IPS DF 6.9 (cell line): ENCODE measurements around the gene WDR13.
"Not testable (repeated sequence)": the region's sequence is repeated elsewhere in the genome, so short reads cannot be mapped to it uniquely, and the experiment has no call there.

Experiments used
- DNase-seq: peaks from one replicate; pipeline ENCODE4 v3.0.0-alpha.2; 2013; ENCODE audit warnings: low read depth, low spot score
- H3K27ac ChIP-seq: one replicate; pipeline ENCODE4 v1.5.1; 2013; ENCODE audit warnings: low read length, control low read depth
- H3K27me3 ChIP-seq: 2 replicates; pipeline ENCODE4 v1.6.1; 2013; ENCODE audit warnings: mild to moderate bottlenecking, low read length; ENCODE audit not compliant: control insufficient read depth, insufficient read depth
- H3K36me3 ChIP-seq: 2 replicates; pipeline ENCODE4 v1.6.1; 2013; ENCODE audit warnings: low read length; ENCODE audit not compliant: control insufficient read depth, insufficient read depth
- H3K4me1 ChIP-seq: 2 replicates; pipeline ENCODE4 v1.6.1; 2013; ENCODE audit warnings: low read length; ENCODE audit not compliant: control insufficient read depth, insufficient read depth
- H3K4me3 ChIP-seq: 2 replicates; pipeline ENCODE4 v1.5.1; 2013; ENCODE audit warnings: mild to moderate bottlenecking, low read length
- H3K9me3 ChIP-seq: 2 replicates; pipeline ENCODE4 v1.6.1; 2013; ENCODE audit warnings: low read length, inconsistent platforms; ENCODE audit not compliant: control insufficient read depth, insufficient read depth
- WGBS: extraction: QIAGEN DNeasy Blood & Tissue Kit; methylation state at CpG from one replicate; pipeline ENCODE4 v1.1.7; 2013; ENCODE audit warnings: mixed read lengths, missing lambda C conversion rate; ENCODE audit not compliant: insufficient read length, insufficient coverage; 5-methylcytosine and 5-hydroxymethylcytosine counted together

Gene WDR13

GRCh38 chrX:48597353-48598264, at the start of gene WDR13:
TSS of gene WDR13 (plus strand) at chrX:48597492. CDS start at chrX:48597997, 505 bp downstream.
- Histone ChIP-seq H3K4me3 (peak within 1 kb of the TSS; percentile 81), H3K36me3 (peaks cover 6% of the 10 kb centered on the region; the same call in 1 of the 2 replicates), H3K27ac (no peak within 1 kb of the TSS), H3K4me1 (no peaks in the 10 kb centered on the region), H3K27me3 (no peaks in the 10 kb centered on the region), H3K9me3 (no peaks in the 10 kb centered on the region)
- no CpG with 5 or more reads among the region's 62 CpGs for WGBS
- DNase-seq, result peak; percentile 68

- Histone ChIP-seq H3K4me3 (no peak overlapping the region), H3K9me3 (no peaks in the 10 kb centered on the region), H3K4me1 (no peaks in the 10 kb centered on the region), H3K36me3 (no peaks in the 10 kb centered on the region), H3K27me3 (no peaks in the 10 kb centered on the region), H3K27ac (no peak overlapping the region)
- WGBS, result no CpG with 5 or more reads among the region's 3 CpGs
- no peak for DNase-seq
Measured at GRCh38 chrX:48548871-48549270, 48.4 kb upstream of the WDR13 start.

DNA sequence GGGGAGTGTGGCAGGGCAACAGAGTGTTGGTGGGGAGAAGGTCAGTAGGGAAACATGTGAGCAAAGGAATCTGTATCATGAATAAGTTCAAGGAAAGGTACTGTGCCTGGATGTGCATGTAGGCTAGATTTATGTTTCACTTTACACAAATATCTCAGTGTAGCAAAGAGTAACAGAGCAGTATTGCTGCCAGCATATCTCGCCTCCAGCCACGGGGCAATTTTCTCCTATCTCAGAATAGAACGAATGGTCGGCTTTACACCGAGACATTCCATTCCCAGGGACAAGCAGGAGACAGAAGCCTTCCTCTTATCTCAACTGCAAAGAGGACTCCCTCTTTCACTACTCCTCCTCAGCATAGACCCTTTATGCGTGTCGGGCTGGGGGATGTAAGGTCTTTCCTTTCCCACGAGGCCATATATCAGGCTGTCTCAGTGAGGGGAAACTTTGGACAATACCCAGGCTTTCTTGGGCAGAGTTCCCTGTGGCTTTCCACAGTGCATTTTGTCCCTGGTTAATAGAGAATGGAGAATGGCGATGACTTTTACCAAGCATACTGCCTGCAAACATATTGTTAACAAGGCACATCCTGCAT, 41.5 kb upstream of the WDR13 start:
- H3K27ac ChIP-seq, DNase-seq, H3K4me1 ChIP-seq, H3K27me3 ChIP-seq, H3K4me3 ChIP-seq, H3K9me3 ChIP-seq, H3K36me3 ChIP-seq: not testable (repeated sequence)
- WGBS, result no CpG with 5 or more reads among the region's 9 CpGs

DNA sequence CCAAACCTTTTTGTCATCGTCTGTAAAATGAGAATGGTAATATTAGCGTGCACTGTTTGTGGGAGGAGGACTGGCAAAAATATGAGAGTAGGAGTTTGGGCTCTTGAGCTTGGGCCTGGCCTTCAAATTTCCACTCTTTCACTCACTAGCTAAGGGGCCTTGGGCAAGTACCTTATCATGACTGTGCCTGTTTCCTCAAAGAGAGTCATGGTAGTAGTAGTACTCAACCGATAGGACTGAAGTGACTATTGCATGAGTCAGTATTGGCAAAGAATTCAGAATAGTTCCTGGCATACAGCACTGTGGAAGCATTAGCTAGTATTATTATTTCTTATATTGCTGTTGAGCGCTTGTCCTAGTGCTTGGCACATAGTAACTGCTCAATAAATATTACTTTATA, 39.0 kb upstream of the WDR13 start:
- WGBS, result no CpG with 5 or more reads among the region's 4 CpGs
- DNase-seq, result no peak
- H3K4me3 ChIP-seq, result no peak overlapping the region
- H3K27me3 ChIP-seq, result no peaks in the 10 kb centered on the region
- peaks cover 5% of the 10 kb centered on the region; the same call in 1 of the 2 replicates for H3K36me3 ChIP-seq
- no peaks in the 10 kb centered on the region for H3K4me1 ChIP-seq
- H3K9me3 ChIP-seq, result no peaks in the 10 kb centered on the region
- H3K27ac ChIP-seq, result no peak overlapping the region

GRCh38 chrX:48559636-48560035, 37.7 kb upstream of the WDR13 start:
- no peak overlapping the region for H3K4me3 ChIP-seq
- H3K27ac ChIP-seq, result no peak overlapping the region
- WGBS, result no CpG with 5 or more reads among the region's 24 CpGs
- no peak for DNase-seq
- H3K4me1 ChIP-seq, result no peaks in the 10 kb centered on the region
- H3K9me3 ChIP-seq, result no peaks in the 10 kb centered on the region
- no peaks in the 10 kb centered on the region for H3K27me3 ChIP-seq
- peaks cover 5% of the 10 kb centered on the region; the same call in 1 of the 2 replicates for H3K36me3 ChIP-seq

GRCh38 chrX:48560056-48560455, 37.2 kb upstream of the WDR13 start:
- Histone ChIP-seq H3K27me3 (no peaks in the 10 kb centered on the region), H3K27ac (no peak overlapping the region), H3K4me1 (no peaks in the 10 kb centered on the region), H3K36me3 (peaks cover 5% of the 10 kb centered on the region; the same call in 1 of the 2 replicates), H3K9me3 (no peaks in the 10 kb centered on the region), H3K4me3 (no peak overlapping the region)
- no peak for DNase-seq
- no CpG with 5 or more reads among the region's 14 CpGs for WGBS

- Histone ChIP-seq H3K27me3 (no peaks in the 10 kb centered on the region), H3K36me3 (peaks cover 5% of the 10 kb centered on the region; the same call in 1 of the 2 replicates)
- no CpG with 5 or more reads among the region's 12 CpGs for WGBS
Measured at GRCh38 chrX:48560681-48561080, 36.6 kb upstream of the WDR13 start.

GRCh38 chrX:48569958-48570357, 27.3 kb upstream of the WDR13 start:
- H3K36me3 ChIP-seq, result no peaks in the 10 kb centered on the region
- H3K9me3 ChIP-seq, result no peaks in the 10 kb centered on the region
- no peaks in the 10 kb centered on the region for H3K27me3 ChIP-seq
- WGBS, result no CpG with 5 or more reads among the region's 1 CpG
- no peak overlapping the region for H3K4me3 ChIP-seq
- H3K27ac ChIP-seq, result no peak overlapping the region
- H3K4me1 ChIP-seq, result no peaks in the 10 kb centered on the region
- DNase-seq, result no peak

More at GRCh38 chrX:48560681-48561080, 36.6 kb upstream of the WDR13 start:
- Histone ChIP-seq H3K9me3 (no peaks in the 10 kb centered on the region), H3K4me3 (no peak overlapping the region), H3K27ac (no peak overlapping the region), H3K4me1 (no peaks in the 10 kb centered on the region)
- no peak for DNase-seq

DNA sequence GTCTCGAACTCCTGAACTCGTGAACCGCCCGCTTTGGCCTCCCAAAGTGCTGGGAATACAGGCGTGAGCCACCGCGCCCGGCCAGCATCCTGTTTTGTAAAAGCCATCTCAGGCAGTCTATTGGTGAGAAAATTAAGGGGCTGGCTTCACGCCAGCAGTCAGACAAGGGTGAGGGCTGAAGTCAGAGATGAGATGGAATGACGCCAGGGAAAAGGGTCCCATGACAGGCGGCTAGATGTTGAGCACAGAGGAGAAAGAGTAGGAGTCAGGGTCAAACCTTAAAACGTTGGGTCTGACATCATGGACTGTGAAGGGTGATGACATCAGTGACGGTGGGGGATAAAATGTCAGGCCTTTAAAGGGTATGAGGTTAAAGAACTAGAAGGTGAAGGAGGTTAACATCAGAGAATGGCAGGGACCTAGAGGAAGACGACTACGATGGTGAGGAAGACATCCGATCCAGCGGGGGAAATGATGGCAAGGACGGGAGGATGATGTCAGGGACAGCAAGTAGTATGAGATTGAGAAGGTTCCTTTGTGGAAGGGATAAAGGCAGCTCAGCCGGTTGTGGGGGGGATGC, 23.5 kb upstream of the WDR13 start:
- Histone ChIP-seq H3K4me3 (peak overlapping the region; percentile 53; the same call in 1 of the 2 replicates), H3K4me1 (0 out of 2 replicates have a peak, but pooled peaks cover 3% of the 10 kb centered on the region), H3K27ac (no peak overlapping the region), H3K36me3 (peaks cover 18% of the 10 kb centered on the region), H3K27me3 (no peaks in the 10 kb centered on the region), H3K9me3 (no peaks in the 10 kb centered on the region)
- WGBS, result no CpG with 5 or more reads among the region's 19 CpGs
- no peak for DNase-seq
